GM12891 (cell line): Measurements from ENCODE around the gene GPC3.

Source experiments
- DNase-seq: peaks from one replicate; pipeline ENCODE4 v3.0.0; 2011; ENCODE audit warnings: low spot score; ENCODE audit not compliant: insufficient read length
- FAIRE-seq: peaks from 2 replicates; lab custom pipeline; 2011; peaks lifted over from hg19 to GRCh38; lab: Jason Lieb, UNC
- PAX5 ChIP-seq: IDR thresholded peaks from 2 replicates; pipeline ENCODE4 v1.6.1; 2011; ENCODE audit warnings: low read length, moderate library complexity, mild to moderate bottlenecking; ENCODE audit not compliant: insufficient read depth, severe bottlenecking
- POLR2A ChIP-seq: IDR thresholded peaks from 2 replicates; pipeline ENCODE4 v1.6.1; 2011; ENCODE audit warnings: low read depth, low read length, control low read depth
- POLR2AphosphoS5 ChIP-seq: IDR thresholded peaks from 2 replicates; pipeline ENCODE4 v1.6.1; 2011; ENCODE audit warnings: low read depth, low read length, control low read depth
- POU2F2 ChIP-seq: IDR thresholded peaks from 2 replicates; pipeline ENCODE4 v1.6.1; 2011; ENCODE audit warnings: low read depth, mild to moderate bottlenecking, control low read depth, low read length, moderate library complexity
- SPI1 ChIP-seq: IDR thresholded peaks from 2 replicates; pipeline ENCODE4 v1.6.1; 2011; ENCODE audit warnings: low read depth, low read length, control low read depth
- TAF1 ChIP-seq: IDR thresholded peaks from 2 replicates; pipeline ENCODE4 v1.6.1; 2011; ENCODE audit warnings: low read depth, low read length, control low read depth

Gene GPC3

DNA sequence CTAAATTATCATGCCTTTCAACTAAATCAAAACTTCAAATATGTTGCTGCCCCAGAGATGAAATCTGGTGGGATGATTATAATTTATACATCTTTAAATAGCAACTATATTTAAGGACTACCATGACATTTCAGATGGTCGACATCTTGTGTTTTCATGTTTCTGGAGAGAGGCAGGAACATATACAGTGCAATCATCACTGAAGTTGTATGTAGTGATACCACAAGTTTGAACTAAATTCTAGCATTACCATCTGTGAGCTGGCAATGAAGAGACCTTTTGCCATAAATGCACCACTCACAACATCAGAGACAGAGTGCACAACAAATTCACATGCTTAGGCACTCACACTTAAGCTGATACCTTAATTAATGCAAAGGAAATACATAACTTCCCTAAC lies 373.7 kb downstream of the GPC3 start:
- FAIRE-seq (no peak), DNase-seq (no peak)
- TF ChIP-seq PAX5, result no peak
- no peak for TF ChIP-seq POLR2AphosphoS5
- no peak for TF ChIP-seq TAF1
- no peak for TF ChIP-seq POLR2A
- TF ChIP-seq POU2F2, result no peak
- no peak for TF ChIP-seq SPI1

DNA sequence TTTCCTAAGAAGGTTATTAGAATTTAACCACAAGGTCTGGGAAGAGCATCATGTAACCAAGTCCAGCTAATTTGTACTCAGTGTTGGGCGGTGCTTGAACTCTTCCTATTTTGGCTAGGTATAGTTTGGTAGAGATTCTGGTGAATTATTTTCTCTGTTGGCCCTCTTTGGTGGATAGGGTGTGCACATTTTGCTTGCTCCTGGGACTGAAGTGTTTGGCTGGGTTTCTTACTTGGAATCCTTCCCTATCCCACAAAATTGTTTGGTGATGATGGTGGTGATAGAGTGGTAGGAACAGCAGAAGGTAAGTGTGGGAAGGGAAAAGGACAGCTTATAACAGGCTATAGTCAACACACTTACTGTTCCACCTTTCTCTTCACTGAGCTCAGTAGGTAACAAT lies 375.3 kb downstream of the GPC3 start:
- TF ChIP-seq SPI1 (no peak), POU2F2 (no peak), POLR2AphosphoS5 (no peak), PAX5 (no peak), POLR2A (no peak), TAF1 (no peak)
- no peak for FAIRE-seq
- no peak for DNase-seq

DNA sequence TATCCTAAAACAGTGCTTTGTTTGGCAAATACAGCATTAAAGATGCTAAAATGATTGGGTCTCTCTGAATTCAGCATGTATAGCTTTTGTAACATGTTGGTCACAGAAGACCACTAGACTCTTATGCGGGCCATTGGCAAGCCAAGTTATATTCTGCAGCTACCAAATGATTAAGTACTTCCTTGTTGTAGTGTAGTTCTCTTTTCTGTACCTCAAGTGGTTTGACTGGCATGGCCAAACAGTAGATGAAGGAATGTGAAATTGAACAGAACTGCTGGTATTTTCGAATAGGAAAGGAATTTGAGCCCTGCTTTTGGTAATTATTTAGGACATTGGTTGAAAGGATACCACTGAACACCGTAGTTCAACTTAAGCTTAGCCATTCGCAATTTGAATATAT lies 376.2 kb downstream of the GPC3 start:
- no peak for DNase-seq
- TF ChIP-seq TAF1 (no peak), POLR2AphosphoS5 (no peak), POU2F2 (no peak), POLR2A (no peak), SPI1 (no peak), PAX5 (no peak)
- FAIRE-seq, result no peak

DNA sequence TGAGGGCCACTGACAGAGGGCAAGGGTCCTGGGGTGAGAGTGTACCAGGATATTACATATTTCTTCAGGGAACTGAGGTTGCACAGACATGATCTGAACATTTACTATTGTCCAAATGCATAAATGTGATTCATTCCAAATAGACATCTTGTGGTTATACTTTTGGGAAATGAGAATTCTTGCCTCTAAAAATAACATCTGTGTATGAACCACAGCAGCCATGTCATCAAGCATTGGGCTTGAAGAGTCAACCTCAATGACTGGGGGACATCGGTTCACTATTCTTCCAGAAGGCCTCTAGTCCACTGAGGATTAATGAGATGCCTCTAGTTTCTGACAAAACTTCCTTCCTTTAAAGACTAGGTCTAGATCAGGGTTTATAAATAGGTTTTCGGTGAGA lies 377.0 kb downstream of the GPC3 start:
- FAIRE-seq (no peak), DNase-seq (no peak)
- TF ChIP-seq SPI1 (no peak), TAF1 (no peak), POU2F2 (no peak), PAX5 (no peak), POLR2A (no peak), POLR2AphosphoS5 (no peak)

DNA sequence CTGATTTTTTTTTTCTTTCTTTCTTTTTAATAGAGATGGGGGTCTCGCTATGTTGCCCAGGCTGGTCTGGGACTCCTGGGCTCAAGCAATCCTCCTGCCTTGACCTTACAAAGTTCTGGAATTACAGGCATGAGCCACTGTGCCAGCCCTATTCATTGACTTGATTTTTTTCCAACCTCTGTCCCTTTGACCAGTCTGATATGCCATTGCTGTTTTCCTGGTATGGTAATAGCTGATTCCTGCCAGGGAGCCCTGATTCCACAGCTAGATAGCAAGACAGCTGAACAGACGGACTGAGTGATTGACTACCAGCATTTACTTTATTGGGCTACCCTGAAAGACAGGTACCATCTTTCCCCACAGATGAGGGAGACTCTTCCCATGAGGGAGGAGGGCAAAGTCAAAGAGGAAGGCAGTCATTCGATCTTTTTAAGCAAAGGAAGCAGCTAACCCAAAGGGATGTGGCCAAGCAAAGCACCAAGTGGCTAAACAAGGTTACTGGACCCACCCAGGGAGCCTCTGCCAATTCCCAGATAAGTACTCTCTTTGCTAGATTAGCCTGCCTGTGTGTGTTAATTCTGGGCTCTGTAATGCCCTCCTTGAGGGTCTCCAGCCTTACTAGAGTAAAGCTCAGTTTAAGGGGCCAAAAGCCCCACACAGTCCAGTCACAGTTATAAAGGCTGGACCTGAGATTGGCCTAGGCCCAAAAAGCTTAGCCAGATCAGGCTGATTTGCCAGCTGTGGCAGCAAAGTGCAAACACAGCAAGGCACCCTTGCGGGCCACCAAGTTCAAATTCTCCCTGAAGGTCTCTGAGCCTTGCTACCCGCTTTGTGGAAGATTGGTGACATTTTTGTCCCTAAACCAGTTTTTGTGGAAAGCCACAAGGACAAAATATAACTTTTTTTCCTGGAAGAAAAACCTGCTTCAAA lies 377.7 kb downstream of the GPC3 start:
- DNase-seq, result no peak
- no peak for FAIRE-seq

DNA sequence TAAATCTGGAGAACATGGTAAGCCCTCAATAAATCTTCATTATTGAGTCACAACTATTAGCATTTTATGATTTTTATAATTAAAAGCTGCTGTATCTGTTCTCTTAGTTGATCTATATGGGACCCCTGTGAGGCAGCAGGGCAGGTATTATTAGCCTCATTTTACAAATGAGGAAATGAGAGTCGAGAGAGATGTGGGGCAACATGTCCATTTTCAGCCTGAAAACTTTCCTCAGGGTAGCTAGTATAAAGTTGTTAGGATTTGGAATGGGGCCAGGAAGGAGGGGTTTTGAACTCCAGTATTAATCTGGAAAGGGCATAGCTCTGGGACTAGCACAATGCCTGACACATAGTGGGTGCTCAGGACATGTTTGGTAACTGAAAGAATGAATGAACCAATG lies 378.4 kb downstream of the GPC3 start:
- no peak for FAIRE-seq
- DNase-seq, result no peak

More for the DNA sequence above, 377.7 kb downstream of the GPC3 start:
- TF ChIP-seq TAF1, result no peak
- TF ChIP-seq SPI1, result no peak

DNA sequence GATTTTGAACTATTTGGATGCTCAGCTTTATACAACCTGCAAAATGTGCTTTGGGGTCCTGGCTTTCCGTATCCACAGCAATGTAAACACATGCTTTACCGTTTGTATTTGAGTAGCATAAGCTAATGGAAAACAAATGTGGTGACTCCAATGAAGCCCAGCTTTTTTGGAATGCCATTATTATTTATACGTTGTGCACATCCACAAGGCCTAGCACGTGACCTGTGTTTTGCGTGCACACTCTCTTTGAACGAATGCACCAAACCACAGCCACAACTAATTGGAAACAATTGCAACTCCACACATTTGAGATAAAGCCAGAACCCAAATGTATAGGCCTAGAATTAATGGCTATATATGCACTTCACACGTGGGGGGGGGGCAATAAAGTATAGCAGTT lies 380.6 kb downstream of the GPC3 start:
- FAIRE-seq, result no peak
- no peak for TF ChIP-seq PAX5
- no peak for TF ChIP-seq SPI1
- TF ChIP-seq POLR2AphosphoS5, result no peak
- TF ChIP-seq POLR2A, result no peak
- TF ChIP-seq TAF1, result no peak

More for the DNA sequence above, 378.4 kb downstream of the GPC3 start:
- TF ChIP-seq SPI1 (peak; percentile 67), TAF1 (no peak)

DNA sequence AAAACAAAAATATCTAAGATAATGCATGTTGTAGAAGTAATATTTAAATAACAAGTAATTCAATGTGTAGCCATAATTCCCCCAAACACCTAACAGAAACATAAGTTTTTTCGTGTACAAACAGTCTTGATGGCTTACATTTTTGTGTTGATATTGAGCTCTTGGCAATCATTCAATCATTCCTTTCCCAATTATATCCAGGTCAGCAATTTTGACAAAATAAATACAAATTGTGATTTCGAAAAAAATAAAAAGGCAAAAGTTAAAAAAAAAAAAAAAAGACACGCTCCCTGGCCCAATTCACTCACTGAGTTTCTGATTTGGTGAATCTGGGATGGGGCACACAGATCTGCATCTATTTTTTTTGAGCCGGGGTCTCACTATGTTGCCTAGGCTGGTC lies 382.5 kb downstream of the GPC3 start:
- TF ChIP-seq POLR2A (no peak), TAF1 (no peak), PAX5 (no peak), SPI1 (no peak), POU2F2 (no peak), POLR2AphosphoS5 (no peak)
- no peak for FAIRE-seq
- DNase-seq, result no peak

More for the DNA sequence above, 380.6 kb downstream of the GPC3 start:
- DNase-seq, result no peak

DNA sequence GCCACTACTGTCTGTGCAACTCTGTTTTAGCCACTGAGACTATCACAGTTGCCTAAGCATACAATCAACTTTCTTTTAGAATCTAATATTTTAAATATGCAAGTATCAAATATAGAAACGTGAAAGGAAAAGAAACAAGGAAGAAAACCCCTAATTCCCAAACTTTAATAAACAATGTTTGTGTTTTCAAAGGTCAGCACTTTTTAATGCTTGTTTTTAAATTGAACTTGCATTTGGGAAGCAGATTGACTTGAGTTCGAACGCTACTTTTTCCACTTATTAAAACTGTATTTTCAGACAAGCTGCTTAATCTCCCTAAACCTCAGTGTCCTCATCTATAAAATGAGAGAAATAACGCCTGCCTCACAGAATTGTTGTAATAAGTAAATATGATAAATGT lies 384.3 kb downstream of the GPC3 start:
- FAIRE-seq (no peak), DNase-seq (no peak)
- TF ChIP-seq POLR2A (no peak), PAX5 (no peak), TAF1 (no peak), SPI1 (no peak), POLR2AphosphoS5 (no peak)

DNA sequence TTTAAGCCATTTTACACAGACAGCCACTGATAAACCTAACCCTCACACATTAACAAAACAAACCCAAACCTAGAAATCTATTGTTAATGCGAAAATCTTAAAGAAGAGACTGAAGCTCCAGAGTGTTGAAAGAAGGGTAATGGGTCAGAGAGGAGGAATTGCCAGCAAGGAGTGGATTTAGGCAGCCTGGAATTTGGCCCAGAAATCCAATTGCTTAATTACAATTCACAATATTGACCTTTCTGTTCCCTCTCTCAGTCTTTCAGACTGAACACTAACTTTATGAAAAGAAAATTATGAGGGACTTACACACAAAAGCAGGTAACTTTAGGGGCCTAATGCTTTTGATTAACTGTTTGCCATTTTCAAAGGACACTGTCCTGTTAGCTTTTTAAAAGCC lies 384.9 kb downstream of the GPC3 start:
- DNase-seq (no peak), FAIRE-seq (no peak)
- TF ChIP-seq POLR2A, result no peak
- no peak for TF ChIP-seq POLR2AphosphoS5
- no peak for TF ChIP-seq PAX5
- no peak for TF ChIP-seq SPI1
- TF ChIP-seq POU2F2, result no peak
- no peak for TF ChIP-seq TAF1
